NCI-H2196 (cell line): ENCODE measurements around the gene CCDC97.
"Not testable (repeated sequence)": the region's sequence is repeated elsewhere in the genome, so short reads cannot be mapped to it uniquely, and the experiment has no call there.

Source experiments
- DNase-seq: peaks from one replicate; lab custom pipeline; 2025; ENCODE audit not compliant: unreplicated experiment; lab: John Stamatoyannopoulos, UW

Gene CCDC97

DNA sequence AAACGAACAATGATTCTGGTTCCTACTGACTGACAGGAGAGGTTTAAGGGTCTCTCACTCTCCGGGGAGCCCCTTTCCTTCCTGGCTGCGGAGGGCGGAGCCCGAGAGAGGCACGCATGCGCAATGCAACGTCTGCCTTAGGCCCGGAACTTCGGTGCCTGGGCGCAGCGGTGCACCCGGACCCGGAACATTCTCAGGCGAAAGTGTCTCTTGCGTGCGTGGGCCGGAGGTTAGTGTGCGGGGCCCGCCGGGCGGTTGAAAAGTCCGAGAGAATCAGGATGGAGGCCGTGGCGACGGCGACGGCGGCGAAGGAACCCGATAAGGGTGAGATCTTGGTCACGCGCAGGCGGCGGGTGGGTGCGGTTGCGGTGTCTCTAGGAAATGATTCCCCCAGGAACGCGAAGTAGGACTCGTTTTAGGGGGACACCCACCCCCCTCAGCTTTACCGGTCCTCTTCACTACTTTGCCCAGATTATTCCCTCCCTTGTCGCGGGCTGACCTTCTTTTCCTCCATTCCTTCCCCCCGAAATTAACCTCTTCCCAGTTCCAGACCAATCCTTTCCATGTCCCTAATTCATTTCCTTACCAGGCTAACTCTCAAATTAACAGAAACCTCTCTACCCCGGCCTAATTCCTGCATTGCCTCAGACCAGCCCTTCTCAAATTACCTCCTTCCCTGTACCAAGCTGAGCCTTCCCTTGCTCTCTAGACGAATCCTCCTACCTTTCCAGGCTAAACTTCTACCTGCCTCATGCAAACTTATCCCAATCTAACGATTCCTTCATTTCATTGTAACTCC, at the start of gene CCDC97:
Gene CCDC97, plus strand, starts transcription at position 140 of the 799 bp plus-strand sequence. Its CDS starts 139 bp downstream, at position 279.
- peak; percentile 84 for DNase-seq

- DNase-seq = no peak
These were observed 48.3 kb upstream of the CCDC97 start for GRCh38 chr19:41261474-41262190.

DNA sequence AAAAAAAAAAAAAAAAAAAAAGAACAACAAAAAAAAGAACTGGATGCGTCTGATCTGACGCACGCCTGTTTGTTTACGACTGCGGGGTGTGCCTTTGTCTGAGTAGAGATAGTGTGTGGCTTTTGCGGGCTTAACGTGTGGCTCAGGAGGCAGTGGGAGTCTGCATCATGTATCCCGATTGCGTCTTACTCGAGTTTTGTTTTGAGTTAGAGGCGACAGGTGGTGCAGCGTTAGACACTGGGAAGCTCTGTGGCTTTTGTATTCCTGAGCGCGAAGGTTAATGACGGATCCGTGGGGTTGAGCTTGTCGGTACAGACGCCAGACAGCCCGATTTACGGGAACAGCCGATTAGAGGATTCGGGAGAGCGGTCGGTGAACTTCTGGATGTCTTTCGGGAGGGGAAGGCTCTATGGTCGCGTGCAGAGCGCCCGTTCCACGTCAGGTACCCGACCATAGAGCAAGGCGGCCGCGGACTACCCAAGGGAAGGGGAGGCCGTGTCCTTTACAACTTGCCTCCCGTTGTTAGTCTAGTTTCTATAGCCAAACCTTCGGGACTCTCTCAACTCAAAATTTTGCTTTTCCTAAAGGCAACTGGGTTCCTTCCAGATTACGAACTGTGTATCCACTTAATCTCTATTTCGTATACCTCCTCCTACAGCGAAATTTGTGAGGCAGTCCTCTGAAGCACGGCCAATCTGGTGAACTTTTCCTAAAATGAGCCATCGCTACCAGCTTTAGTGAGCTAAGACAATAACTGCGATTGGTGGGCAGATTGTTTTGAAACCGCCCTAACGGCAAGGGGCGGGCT, 46.7 kb upstream of the CCDC97 start:
- peak; percentile 84 for DNase-seq

DNA sequence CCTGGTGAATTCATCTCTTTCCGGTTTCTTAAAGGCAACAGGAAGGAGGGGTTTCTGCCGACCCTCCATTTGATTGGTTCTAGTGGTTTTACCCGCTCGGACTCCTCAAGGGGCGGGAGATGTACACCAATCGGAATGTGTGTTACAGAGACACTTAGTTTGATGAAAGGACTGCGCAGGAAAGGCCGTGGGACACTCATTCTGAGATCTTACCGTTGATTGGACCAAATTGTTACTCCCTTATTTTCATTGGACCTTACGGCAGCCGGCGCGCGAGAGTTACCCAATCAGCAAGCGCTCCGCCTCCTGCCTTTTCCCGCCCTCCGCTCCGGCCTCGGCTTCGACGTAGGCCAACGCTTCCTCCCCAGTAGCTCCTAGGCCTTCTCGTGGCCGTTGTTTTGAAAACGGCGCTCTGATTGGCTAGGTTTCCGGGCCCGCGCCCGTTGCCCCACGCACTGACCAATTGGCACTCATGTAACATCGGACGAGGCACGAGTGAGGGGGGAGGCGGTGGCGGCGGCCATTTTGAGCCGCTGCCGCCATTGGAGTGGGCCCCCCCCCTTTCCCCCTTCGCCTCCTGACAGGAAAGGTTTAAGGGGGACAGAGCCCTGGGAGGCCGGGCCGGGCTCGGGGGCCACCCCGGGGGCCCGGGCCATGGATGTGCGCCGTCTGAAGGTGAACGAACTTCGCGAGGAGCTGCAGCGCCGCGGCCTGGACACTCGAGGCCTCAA, 46.0 kb upstream of the CCDC97 start, which contains the start of gene HNRNPUL1:
Gene HNRNPUL1, plus strand, starts transcription at position 523 of the 731 bp plus-strand sequence. Its CDS starts 132 bp downstream, at position 655.
- DNase-seq = peak; percentile 100

- peak; percentile 31 for DNase-seq
These were observed 45.2 kb upstream of the CCDC97 start for GRCh38 chr19:41264581-41265394.

DNA sequence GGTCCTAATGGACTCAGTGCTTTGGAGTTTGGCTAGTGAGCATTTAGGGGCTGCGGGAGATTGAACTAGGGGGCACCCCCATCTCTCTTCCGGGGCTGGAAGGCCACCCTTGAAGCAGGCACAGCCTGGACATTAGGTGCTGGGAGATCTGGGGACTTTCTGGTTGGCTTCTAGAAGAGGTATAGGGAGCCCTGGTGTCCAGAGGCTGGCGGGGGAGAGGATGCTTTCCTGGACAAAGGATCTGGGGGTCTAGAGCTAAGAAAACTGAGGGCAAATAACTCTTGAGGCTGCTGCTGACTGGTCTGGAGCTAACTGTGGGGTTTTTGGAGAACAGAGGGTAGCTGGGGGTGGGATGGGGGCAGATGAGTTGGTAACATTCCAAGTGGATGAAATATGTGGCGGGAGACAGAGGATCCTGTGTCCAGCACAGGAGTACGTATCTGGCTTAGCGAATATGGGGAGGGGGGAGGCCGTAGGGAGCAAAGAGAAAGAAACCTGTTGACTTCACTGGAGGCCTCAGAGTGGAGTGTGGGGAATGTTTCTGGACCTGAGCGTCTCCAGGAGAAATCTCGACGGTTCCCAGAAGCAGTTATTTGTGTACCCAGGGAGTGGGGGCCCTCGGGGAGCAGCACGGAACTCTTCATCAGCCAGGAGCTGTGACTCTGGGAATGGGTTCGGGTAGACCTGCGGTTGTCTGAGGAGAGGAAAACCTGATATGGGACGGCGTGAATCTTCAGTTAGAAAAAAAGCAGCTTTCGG, 44.4 kb upstream of the CCDC97 start:
- no peak for DNase-seq

- DNase-seq = no peak
These were observed 40.9 kb upstream of the CCDC97 start for GRCh38 chr19:41269055-41269454.

DNA sequence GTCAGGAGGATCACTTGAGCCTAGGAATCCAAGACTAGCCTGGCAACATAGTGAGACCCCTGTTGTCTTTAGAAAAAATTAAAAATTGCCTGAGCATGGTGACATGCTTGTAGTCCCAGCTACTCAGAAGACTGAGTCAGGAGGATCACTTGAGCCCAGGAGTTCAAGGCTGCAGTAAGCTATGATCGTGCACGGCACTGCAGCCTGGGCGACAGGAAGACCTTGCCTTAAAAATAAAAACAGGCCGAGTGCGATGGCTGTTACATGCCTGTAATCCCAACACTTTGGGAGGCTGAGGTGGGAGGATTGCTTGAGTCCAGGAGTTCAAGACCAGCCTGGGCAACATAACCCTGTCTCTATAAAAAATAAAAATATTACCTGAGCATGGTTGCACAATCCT, 40.4 kb upstream of the CCDC97 start:
- no peak for DNase-seq

DNA sequence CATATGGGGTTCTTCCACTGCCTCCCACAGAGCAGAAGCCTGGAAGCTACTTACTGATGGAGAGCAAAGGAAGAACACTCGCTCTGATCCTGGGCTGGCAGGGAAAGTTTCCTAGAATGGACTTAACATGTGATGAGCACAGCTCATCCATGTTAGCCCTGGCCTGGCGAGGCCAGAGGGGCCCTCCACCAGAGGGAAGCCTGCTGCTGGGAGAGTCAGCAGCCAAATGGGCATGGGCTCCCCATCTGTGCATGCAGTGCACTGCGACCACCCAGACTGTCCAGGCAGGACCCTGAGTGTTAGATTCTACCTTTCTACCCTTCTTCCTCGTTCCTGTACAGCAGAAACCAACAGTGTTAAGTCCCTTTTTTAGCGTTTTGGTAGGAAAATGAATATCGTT, 36.9 kb upstream of the CCDC97 start:
- no peak for DNase-seq

DNA sequence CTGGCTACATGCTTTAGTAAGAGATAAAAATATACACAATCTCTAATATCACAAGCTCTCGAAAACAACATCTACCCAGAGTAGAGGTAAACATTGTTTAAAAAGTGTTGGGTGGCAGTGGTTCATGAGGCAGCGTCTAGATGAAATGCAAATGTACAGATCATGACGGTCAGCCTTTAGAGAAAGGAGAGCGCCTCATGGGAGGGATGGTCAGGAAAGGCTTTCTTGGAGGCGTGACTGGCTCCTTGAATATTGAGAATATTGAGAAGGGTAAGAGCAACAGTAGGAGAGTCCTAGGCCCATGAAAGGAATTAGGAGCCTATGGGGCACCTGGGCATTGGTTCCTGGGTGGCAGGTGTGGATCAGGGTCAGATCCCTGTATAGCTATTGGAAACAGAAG, 35.2 kb upstream of the CCDC97 start:
- DNase-seq = no peak

GRCh38 chr19:41276231-41276630, 33.7 kb upstream of the CCDC97 start:
- no peak for DNase-seq

GRCh38 chr19:41278478-41278877, 31.5 kb upstream of the CCDC97 start:
- DNase-seq = no peak

- DNase-seq = no peak
These were observed 21.1 kb upstream of the CCDC97 start for GRCh38 chr19:41288673-41289530.

DNA sequence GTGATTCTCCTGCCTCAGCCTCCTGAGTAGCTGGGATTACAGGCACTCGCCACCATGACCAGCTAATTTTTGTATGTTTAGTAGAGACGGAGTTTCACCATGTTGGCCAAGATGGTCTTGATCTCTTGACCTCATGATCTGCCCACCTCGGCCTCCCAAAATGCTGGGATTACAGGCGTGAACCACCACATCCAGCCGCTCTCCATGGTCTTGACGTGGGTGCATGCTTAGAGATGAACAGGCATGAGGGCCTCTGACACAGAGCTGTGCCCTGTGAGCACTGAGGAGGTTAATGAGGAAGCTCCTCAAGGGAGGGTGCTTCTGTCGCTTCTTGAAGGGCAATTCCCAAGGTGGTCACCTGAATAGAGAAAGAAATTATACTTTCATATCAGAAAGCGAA, 20.2 kb upstream of the CCDC97 start:
- not testable (repeated sequence) for DNase-seq

- DNase-seq = no peak
These were observed 15.6 kb upstream of the CCDC97 start for GRCh38 chr19:41294393-41294792.

DNA sequence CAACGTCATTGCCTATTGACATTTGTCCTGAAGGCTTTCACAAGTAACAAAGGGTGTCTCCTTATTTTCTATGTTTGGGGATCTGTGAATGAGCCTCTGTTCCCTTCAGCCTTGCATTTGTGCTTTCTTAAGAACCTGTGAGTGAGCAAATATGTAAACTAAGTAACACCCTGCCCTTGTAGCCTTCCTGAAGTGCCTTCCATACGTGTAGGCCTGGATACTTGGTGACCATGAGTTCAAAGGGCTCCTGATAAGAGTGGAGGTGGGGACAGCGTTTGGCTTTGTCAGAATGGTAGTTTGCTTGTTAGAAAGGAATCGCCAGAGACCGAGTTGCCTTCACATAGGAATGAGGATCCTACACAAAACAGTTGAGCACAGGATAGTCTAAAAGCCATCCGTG, 14.5 kb upstream of the CCDC97 start:
- DNase-seq = no peak

DNA sequence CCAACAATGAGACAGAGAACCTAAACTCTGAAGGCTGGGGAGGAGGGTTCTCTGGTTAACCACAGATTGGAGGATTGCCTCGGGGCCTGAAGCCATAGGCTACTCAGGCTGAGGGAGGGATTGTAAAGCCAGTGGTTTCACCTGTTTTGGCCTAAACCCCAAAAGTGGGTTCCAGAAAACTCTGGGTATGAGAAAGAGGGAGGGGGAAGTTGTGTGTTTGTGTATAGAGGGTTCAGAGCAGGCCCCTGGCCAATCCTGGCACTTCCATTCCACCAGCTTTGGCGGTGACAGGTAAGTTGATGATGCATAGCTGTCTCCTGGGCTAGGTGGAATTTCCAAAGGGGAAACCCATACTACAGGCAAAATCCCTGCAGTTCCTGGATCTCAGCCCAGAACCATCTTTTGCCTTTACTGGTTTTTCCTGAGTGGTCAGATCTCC, 13.5 kb upstream of the CCDC97 start:
- peak; percentile 36 for DNase-seq
